HepG2 (cell line): ENCODE measurements around the gene RAE1. TPM values are rescaled to one million over a fixed set of nuclear protein-coding genes. Genes with fewer than 3 reads are reported as not detected.

Experiments
- microRNA-seq: library from miRNA; unstranded; fragments of <30 nt; microRNA quantifications from one replicate; pipeline ENCODE4, GENCODE V29; 2020
- polyA plus RNA-seq, 8 experiments: library from polyadenylated mRNA; depleted of rRNA in 3 of 8; stranded (reverse) in 7 of 8; unstranded in 1 of 8; fragments of >200 nt; fragmentation: Illumina TruSeq in 4 of 8; extraction: Trizol in 4 of 8; gene quantifications; 2 replicates each; pipeline versions ENCODE4 v1.2.1 to v1.2.3, GENCODE V29; 2011 to 2016; ENCODE audit warnings: low read depth in 4 of 8, missing spikeins in 1 of 8, mixed read lengths in 1 of 8; ENCODE audit not compliant: insufficient read depth in 1 of 8
- small RNA-seq, 3 experiments: library from RNA; depleted of rRNA; stranded (forward); fragments of <200 nt; gene quantifications; one replicate each; pipeline ENCODE3, GENCODE V24; 2012; ENCODE audit warnings: low read depth in 2 of 3, low replicate concordance in 1 of 3; ENCODE audit not compliant: insufficient read length in 3 of 3, insufficient read depth in 2 of 3
- total RNA-seq, 5 experiments: library from RNA; depleted of rRNA; stranded (reverse); fragments of >200 nt; fragmentation: Illumina TruSeq; extraction: Trizol; gene quantifications; 2 replicates each; pipeline ENCODE4 v1.2.3, GENCODE V29; 2016; ENCODE audit warnings: low read depth in 1 of 5

RAE1 gene
- total and polyA plus RNA-seq, 2 of the 13 experiments (the other 11 are each of a cell fraction or from before 2014, with no cell fraction given): 36.1 to 72.9 TPM

Small RNA genes within 50 kb of the gene (microRNA-seq; reads per million reads assigned to microRNA genes)
- not detected for gene MIR4325

Small RNA genes within 50 kb of the gene (small RNA-seq; reads per million reads assigned to genes)
- gene MIR4325 (0 reads per million in 3 experiments), gene RF00019 (0 reads per million in 3 experiments), gene RPL39P39 (0 reads per million in 3 experiments)

Other genes with a start within 250 kb of the RAE1 start
- not detected in 2 replicates for gene BMP7, start 84.6 kb upstream of the RAE1 start, total RNA-seq (2016; rRNA removed; fragmentation: Illumina TruSeq; extraction: Trizol)
- not detected in 2 replicates for gene BMP7, start 84.6 kb upstream of the RAE1 start, polyA plus RNA-seq (2011; rRNA removed)
- gene SPO11, start 21.5 kb upstream of the RAE1 start, total RNA-seq (2016; rRNA removed; fragmentation: Illumina TruSeq; extraction: Trizol): not detected in 2 replicates
- gene SPO11, start 21.5 kb upstream of the RAE1 start, polyA plus RNA-seq (2011; rRNA removed): not detected in 2 replicates
- 29.6 and 34.2 TPM in 2 replicates for gene RBM38, start 40.1 kb downstream of the RAE1 start, total RNA-seq (2016; rRNA removed; fragmentation: Illumina TruSeq; extraction: Trizol)
- 24.2 and 30.0 TPM in 2 replicates for gene RBM38, start 40.1 kb downstream of the RAE1 start, polyA plus RNA-seq (2011; rRNA removed)
- gene CTCFL, start 173.9 kb downstream of the RAE1 start, total RNA-seq (2016; rRNA removed; fragmentation: Illumina TruSeq; extraction: Trizol): not detected in 2 replicates
- gene CTCFL, start 173.9 kb downstream of the RAE1 start, polyA plus RNA-seq (2011; rRNA removed): 0.04 and 0.05 TPM in 2 replicates
- 5.4 and 12.6 TPM in 2 replicates for gene PCK1, start 209.9 kb downstream of the RAE1 start, total RNA-seq (2016; rRNA removed; fragmentation: Illumina TruSeq; extraction: Trizol)
- gene PCK1, start 209.9 kb downstream of the RAE1 start, polyA plus RNA-seq (2011; rRNA removed): 6.5 and 19.5 TPM in 2 replicates